OCI-LY3 (cell line): ENCODE results near the gene GALNTL6.

Source experiments
- CTCF ChIP-seq: fragments of 200-600, 300-600 bp; sonication (generic); IDR thresholded peaks from 2 replicates; pipeline ENCODE4 v1.5.1; 2014; ENCODE audit warnings: antibody characterized with exemption, low read length, low read depth
- EZH2phosphoT487 ChIP-seq: fragments of 200-600 bp; shearing (Covaris generic); IDR thresholded peaks from 2 replicates; pipeline ENCODE4 v1.6.1; 2018; ENCODE audit warnings: antibody characterized with exemption, mixed run types, low read depth

- no peak for TF ChIP-seq CTCF
- TF ChIP-seq EZH2phosphoT487 = no peak
Measured at GRCh38 chr4:172660251-172660650, 847.0 kb downstream of the GALNTL6 start.
